Left lung (tissue), 10 donors: ENCODE data around the gene ROS1. TPM values are rescaled to one million over a fixed set of nuclear protein-coding genes. Genes with fewer than 3 reads are reported as not detected.

ENCODE experiments used
- ATAC-seq: fragments of 200-7000 bp; cut with Tn5 transposase; one replicate; pipeline ENCODE4 v1.9.1; 2020; ENCODE audit warnings: moderate library complexity
- DNase-seq, 4 donors: peaks; one replicate each; pipeline ENCODE4 v3.0.0-alpha.2; 2013 to 2020
- H3K27ac ChIP-seq, 2 donors: fragments of 200-600 bp; sonication (generic) in 1 of 2; one replicate each; pipeline versions ENCODE4 v1.5.0 to v1.8.0; 2020 to 2021
- H3K27me3 ChIP-seq, 2 donors: fragments of 200-600 bp; sonication (generic) in 1 of 2; one replicate each; pipeline versions ENCODE4 v1.5.0 to v1.8.0; 2020 to 2021
- H3K36me3 ChIP-seq, 2 donors: fragments of 200-600 bp; sonication (generic) in 1 of 2; one replicate each; pipeline versions ENCODE4 v1.5.0 to v1.8.0; 2020 to 2021
- H3K4me1 ChIP-seq, 2 donors: fragments of 200-600 bp; one replicate each; pipeline ENCODE4 v1.8.0; 2021
- H3K4me3 ChIP-seq, 2 donors: fragments of 200-600 bp; sonication (generic) in 1 of 2; one replicate each; pipeline versions ENCODE4 v1.5.0 to v1.8.0; 2020 to 2021; ENCODE audit warnings: mild to moderate bottlenecking in 1 of 2
- H3K9me3 ChIP-seq, 2 donors: fragments of 200-600 bp; sonication (generic) in 1 of 2; one replicate each; pipeline versions ENCODE4 v1.5.0 to v1.8.0; 2020 to 2021
- intact Hi-C, 2 donors: fragments of 100-400 bp; cut with DNase I; formaldehyde crosslinking; loops; one replicate each; pipeline versions ENCODE4 v1.11.2 to v1.14.2; 2022
- polyA plus RNA-seq, 6 donors: library from polyadenylated mRNA; unstranded; fragments of 120-200 nt; gene quantifications; one replicate each; pipeline ENCODE4 v1.2.1, GENCODE V29; 2013; ENCODE audit not compliant: insufficient read length in 6 of 6
- total RNA-seq, 2 donors: library from RNA; stranded (reverse); fragmentation: NEBNext Ultra II Directional; extraction: Animal tissue kit (Norgen Biotek cat#: 25700); gene quantifications; one replicate each; pipeline ENCODE4 v1.2.1, GENCODE V29; 2021
- TF ChIP-seq, protein P1 (sequence below), 2 donors: fragments of 200-600 bp; sonication (generic) in 1 of 2; IDR thresholded peaks; one replicate each; pipeline versions ENCODE4 v1.5.0 to v1.8.0; 2021; ENCODE audit warnings: antibody characterized with exemption in 2 of 2
- donor health status: DM: no; HTN: yes; CAD: no.
- donor health status: DM: no; HTN: no; CAD: no.

Gene ROS1
- total and polyA plus RNA-seq, 8 donors: 21.2 to 305 (median 39.5) TPM

DNA sequence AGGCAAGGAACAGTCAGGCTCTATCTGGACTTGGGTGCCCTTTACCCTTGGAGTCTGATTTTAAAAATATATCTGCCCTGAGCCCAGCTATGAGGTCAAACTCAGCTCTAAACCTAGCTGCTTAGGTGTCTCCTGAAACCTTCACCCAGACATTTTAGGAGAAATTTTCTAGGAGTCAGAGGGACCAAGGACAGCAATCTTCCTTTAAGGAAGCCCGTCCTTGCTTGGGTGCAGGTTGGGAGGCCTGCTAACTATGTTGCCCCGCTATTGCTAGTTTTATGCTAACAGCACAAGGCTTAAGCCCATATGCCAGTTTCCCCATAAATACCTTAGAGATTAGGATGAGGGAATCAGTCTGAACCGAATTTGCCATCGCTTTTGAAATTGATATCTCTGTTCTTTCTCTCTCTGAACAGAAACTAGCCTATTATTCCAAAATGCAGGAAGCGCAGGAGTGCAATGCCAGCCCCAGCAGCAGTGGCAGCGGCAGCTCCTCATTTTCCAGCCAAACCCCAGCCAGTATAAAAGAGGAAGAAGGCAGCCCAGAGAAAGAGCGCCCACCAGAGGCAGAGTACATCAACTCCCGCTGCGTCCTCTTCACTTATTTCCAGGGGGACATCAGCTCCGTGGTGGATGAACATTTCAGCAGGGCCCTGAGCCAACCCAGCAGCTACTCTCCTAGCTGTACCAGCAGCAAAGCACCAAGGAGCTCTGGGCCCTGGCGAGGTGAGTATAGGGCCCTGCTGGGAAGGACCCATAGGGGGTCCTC is 157.8 kb downstream of the ROS1 start:
- Histone ChIP-seq H3K27ac (no peak overlapping the region), H3K9me3 (no peaks in the 10 kb centered on the region), H3K27me3 (peaks cover 100% of the 10 kb centered on the region in 2 donors), H3K36me3 (no peaks in the 10 kb centered on the region), H3K4me1 (peaks cover 17 to 20% of the 10 kb centered on the region in 2 donors), H3K4me3 (no peak overlapping the region)
- ATAC-seq: no peak
- TF ChIP-seq, protein P1, sequence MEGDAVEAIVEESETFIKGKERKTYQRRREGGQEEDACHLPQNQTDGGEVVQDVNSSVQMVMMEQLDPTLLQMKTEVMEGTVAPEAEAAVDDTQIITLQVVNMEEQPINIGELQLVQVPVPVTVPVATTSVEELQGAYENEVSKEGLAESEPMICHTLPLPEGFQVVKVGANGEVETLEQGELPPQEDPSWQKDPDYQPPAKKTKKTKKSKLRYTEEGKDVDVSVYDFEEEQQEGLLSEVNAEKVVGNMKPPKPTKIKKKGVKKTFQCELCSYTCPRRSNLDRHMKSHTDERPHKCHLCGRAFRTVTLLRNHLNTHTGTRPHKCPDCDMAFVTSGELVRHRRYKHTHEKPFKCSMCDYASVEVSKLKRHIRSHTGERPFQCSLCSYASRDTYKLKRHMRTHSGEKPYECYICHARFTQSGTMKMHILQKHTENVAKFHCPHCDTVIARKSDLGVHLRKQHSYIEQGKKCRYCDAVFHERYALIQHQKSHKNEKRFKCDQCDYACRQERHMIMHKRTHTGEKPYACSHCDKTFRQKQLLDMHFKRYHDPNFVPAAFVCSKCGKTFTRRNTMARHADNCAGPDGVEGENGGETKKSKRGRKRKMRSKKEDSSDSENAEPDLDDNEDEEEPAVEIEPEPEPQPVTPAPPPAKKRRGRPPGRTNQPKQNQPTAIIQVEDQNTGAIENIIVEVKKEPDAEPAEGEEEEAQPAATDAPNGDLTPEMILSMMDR (IDR thresholded peaks at IDR 0.05): no peak
- intact Hi-C loops: no loop called here
- no peak for DNase-seq

DNA sequence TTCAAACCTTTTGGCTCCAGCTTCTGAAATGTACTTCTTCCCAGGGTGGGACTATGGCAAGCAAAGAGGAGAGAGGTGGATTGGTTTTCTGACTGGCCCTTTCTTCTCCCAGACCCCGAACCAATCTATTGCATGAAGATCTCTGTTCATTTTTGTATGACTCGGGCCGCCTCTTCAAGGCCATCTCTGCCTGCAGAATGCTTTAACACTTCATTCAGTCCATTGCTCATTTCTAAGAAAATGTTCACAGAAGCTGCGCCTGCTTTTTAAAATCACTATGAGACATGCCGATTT is 158.7 kb downstream of the ROS1 start:
- Histone ChIP-seq H3K27me3 (peaks cover 100% of the 10 kb centered on the region in 2 donors), H3K4me1 (peaks cover 17 to 20% of the 10 kb centered on the region in 2 donors), H3K9me3 (no peaks in the 10 kb centered on the region), H3K27ac (no peak overlapping the region), H3K36me3 (no peaks in the 10 kb centered on the region), H3K4me3 (no peak overlapping the region)
- no peak for ATAC-seq
- intact Hi-C loops: no loop called here
- DNase-seq: no peak
- TF ChIP-seq, protein P1 (IDR thresholded peaks at IDR 0.05): no peak

DNA sequence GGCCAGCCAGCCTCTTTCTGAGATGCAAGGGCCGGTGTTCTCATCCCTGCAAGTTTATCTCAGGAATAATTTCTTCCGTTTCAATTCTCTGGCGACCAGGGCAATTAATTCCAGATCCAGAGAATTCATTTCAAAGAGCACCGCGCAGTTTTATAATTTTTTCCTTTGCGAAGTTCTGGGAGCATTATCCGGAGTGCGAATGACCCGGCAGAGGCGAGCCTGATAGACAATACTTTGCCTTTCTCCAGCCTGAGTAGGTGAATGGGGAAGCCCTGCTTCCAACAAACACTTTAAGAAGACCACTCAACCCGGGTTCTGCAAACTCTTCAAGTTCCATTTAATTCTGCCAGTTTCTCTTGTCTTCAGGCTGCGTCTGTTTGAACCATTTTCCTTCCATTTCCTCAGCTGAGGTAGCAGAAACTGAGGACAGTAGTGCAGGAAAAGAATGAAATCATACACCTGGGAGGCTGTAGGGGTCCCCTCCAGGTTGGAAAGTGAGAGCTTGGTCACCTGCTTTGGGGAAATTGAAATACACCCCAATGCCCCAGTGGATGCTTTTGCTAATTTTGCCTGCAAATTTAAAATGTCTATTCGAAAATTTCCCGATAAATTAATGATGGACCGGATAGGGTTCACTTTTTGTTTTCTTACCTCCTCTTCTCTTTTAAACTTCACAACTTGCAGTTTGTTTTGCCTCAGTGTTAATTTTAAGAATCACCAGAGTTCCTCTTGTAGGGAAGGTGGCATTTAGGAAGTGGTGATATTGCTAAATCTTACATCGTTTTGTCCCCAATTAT is 159.3 kb downstream of the ROS1 start:
- DNase-seq: no peak

DNA sequence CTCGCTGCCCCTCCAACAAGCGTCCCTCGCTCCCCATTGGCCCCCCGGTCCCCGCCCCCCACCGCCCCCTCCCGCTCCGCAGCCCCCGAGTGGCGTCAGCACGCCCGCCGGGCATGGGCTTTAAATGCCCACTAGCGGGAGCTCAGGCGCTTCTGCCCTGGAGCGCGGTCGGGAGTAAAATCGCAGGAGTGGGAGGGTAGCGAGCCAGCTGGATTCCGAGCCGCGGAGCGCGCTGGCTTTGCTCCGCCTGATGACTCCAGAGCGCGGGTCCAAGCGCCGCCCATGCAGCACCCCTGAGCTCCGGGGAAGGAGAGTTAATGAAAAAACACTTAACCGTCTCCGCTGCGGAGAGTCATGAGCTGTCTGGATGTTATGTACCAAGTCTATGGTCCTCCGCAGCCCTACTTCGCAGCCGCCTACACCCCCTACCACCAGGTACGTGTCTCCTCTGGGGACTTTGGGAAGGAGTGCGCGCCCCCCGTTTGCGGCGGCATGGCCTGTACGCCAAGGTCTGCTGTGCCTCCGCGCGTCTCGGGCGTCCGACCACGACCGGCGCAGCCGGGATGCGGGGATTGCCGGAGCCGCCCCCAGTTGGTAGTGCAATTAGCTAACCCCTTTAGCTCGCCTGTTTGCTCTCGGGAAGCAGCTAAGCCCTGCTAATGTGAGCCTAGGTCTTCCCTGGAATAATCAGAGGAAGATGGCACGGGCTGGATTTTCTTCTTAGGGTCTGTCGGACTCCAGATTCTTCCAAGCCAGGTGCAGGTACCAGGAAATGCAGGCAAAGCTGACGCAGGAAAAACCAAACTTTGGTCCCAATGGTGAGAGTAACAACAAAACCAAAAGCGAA is 160.1 kb downstream of the ROS1 start, which contains the start of gene VGLL2:
VGLL2 (plus strand) TSS at position 149 of the 847 bp plus-strand sequence; CDS start at position 355, 206 bp downstream.
- ATAC-seq (peak; percentile 85), DNase-seq (peak in 3 of 4 donors; percentile 39 to 82 (median 67))
- Histone ChIP-seq H3K4me3 (peak within 1 kb of the TSS; percentile 17 to 22), H3K27ac (no peak within 1 kb of the TSS), H3K27me3 (peaks cover 99 to 100% of the 10 kb centered on the region in 2 donors), H3K36me3 (no peaks in the 10 kb centered on the region), H3K9me3 (no peaks in the 10 kb centered on the region), H3K4me1 (peaks cover 17 to 20% of the 10 kb centered on the region in 2 donors)
- intact Hi-C loops: no loop called here
- TF ChIP-seq, protein P1 (IDR thresholded peaks at IDR 0.05): no peak

More for the DNA sequence above, 159.3 kb downstream of the ROS1 start:
- no peak overlapping the region for H3K4me3 ChIP-seq
- peaks cover 17 to 20% of the 10 kb centered on the region in 2 donors for H3K4me1 ChIP-seq
- intact Hi-C loops: no loop called here
- no peaks in the 10 kb centered on the region for H3K36me3 ChIP-seq
- no peaks in the 10 kb centered on the region for H3K9me3 ChIP-seq
- no peak for ATAC-seq
- H3K27me3 ChIP-seq: peaks cover 99 to 100% of the 10 kb centered on the region in 2 donors
- no peak overlapping the region for H3K27ac ChIP-seq
- TF ChIP-seq, protein P1 (IDR thresholded peaks at IDR 0.05): no peak
